NCI-H345 treated with DMSO at 0.1 percent for 48 hours (cell line): ENCODE measurements around the gene PWP2.
"Not testable (repeated sequence)": the region's sequence is repeated elsewhere in the genome, so short reads cannot be mapped to it uniquely, and the experiment has no call there.

Experiments
- DNase-seq: peaks from one replicate; lab custom pipeline; 2025; ENCODE audit not compliant: unreplicated experiment; lab: John Stamatoyannopoulos, UW

PWP2 gene

DNA sequence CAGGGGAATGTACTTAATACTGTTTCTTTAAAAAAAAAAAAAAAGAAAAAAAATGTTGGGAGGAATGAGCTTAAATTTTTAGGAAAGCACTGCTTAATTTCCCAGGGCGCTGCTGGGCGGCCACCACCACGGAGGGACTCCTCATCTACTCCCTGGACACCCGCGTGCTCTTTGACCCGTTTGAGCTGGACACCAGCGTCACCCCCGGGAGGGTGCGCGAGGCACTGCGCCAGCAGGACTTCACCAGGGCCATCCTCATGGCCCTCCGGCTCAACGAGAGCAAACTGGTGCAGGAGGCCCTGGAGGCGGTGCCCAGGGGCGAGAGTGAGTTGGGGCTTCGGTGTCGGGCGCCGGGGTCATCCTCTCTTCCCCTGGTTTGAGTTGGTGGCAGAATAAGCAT is 20.6 kb downstream of the PWP2 start:
- DNase-seq: not testable (repeated sequence)

DNA sequence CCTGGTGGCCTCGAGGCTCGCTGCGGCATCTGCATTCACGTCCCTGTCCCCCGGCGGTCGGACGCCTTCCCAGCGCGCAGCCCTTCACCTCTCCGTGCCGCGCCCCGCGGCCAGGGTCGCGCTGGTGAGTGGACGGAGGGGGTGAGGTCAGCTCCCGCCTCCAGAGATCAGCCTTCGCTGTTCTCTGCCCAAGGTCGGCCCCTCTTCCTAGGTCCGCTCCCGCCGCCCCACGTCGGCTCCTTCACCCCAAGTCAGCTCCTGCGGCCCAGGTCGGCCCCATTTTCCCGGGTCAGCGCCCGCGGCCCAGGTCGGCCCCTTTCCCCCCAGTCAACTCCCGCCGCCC is 26.5 kb downstream of the PWP2 start:
- not testable (repeated sequence) for DNase-seq

- DNase-seq: not testable (repeated sequence)
These were observed 27.5 kb downstream of the PWP2 start for GRCh38 chr21:44134732-44135131.

GRCh38 chr21:44138039-44138438 is 30.8 kb downstream of the PWP2 start:
- not testable (repeated sequence) for DNase-seq

GRCh38 chr21:44139787-44140551 is 32.8 kb downstream of the PWP2 start:
- DNase-seq: not testable (repeated sequence)

- DNase-seq: not testable (repeated sequence)
These were observed 33.3 kb downstream of the PWP2 start for GRCh38 chr21:44140552-44140932.

DNA sequence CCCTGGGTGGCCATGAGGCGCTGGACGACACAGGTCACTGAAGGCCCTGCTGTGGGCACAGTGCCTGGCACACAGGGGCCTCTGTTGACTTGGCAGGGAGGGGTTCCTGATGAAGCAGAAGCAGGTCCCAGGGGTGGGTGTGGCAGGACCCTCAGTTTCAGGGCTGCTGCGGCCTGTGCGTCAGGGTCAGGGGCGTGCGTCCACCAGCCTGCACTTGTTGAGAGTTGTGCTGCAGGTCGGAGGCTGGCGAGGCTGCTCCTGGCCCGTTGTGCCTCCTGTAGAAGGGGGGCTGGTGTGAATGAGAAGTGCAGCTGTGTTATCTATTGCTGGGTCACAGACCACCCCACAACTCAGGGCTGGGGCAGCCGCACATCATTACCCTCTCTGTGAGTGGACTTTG is 35.3 kb downstream of the PWP2 start:
- not testable (repeated sequence) for DNase-seq

GRCh38 chr21:44143380-44143779 is 36.2 kb downstream of the PWP2 start:
- DNase-seq: not testable (repeated sequence)

GRCh38 chr21:44143996-44144395 is 36.8 kb downstream of the PWP2 start:
- not testable (repeated sequence) for DNase-seq

- not testable (repeated sequence) for DNase-seq
These were observed 37.8 kb downstream of the PWP2 start for GRCh38 chr21:44144784-44145602.

DNA sequence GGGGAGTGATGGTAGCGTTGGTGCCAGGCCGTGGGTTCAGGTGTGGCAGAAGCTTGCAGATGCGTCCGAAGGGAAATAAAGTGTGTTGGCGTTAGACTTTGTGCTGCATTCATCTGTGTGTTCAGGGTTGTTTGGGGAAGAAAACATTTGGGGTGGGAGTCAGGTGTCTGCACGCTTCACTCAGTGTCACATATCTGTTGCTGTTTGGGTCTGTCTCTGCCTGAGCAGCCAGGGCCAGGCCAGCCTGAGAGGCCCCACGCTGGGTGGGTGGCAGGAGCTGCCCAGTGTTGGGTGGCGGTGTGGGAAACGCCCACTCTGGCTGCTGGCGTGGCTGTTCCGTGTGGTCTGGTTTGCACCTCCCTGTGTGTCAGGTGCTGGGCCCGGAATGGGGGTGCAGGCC is 38.4 kb downstream of the PWP2 start:
- not testable (repeated sequence) for DNase-seq

DNA sequence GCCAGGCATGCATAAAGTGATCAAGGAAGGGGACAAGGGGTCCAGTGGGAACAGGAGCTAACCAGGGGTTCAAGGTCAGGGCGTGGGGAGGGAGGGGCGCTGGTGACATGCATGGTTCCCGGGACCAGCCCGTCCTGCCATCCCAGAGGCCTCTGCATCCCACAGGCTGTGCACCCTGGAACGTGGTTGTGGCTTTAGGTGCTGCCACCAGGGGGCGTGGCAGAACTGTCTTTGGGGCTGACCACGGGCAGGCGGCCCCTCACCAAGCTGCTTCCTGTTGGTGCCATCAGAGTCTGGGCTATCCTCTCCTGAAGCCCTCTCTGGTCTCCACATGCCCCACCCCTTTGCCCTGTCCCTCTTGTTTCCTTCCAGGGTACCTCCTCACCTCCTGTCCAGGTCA is 39.9 kb downstream of the PWP2 start:
- not testable (repeated sequence) for DNase-seq

DNA sequence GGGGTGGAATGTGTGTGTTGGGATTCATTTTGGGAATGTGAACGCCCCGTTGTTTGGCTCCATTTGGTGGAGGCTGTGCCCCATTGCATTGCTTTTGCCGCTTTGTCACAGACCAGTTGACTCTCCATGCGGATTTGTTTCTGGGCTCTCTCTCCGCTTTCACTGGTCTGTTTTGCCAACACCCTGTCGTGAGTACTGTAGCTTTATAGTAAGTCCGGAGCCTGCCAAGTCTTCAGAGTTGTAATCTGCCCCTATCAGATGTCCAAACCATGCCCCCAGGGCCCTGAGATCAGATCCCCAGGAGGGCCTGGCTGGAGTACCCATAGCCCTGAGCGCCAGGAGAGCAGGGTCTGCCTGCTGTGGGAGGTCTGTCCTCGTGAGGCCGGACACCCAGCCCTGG is 43.1 kb downstream of the PWP2 start:
- DNase-seq: not testable (repeated sequence)

DNA sequence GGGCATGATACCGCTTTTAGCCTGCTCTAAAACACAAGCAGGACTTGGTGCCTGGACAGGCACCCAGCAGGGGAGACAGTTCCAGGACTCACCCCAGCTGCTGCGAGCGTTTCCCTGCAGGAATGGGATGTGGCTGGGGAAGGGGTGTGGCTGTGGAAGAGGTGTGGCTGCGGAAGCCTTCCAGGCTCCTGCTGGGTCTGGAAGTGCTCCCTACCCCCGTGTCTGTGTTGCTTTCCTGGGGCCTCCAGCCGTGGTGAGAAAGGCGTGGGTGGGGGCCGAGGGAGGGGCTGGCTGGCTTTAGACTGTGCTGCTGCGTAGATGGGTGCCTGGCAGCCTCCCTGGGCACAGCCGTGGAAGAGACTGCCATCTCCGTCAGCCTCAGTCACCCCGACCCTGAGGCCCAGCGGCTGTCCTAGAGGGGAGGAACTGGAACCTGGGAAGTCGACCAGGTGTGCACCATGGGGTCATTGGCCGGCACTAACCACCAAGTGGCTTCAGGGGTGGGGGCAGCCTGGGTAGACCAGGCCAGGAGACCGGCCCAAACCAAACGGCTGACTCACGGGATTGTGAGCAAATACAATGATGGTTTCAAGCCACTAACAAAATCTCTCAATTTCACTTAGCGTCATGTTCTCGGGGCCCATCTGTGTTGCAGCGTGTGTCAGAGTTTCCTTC is 46.2 kb downstream of the PWP2 start:
- DNase-seq: not testable (repeated sequence)

- DNase-seq: not testable (repeated sequence)
These were observed 46.7 kb downstream of the PWP2 start for GRCh38 chr21:44153889-44154228.

- DNase-seq: not testable (repeated sequence)
These were observed 47.6 kb downstream of the PWP2 start for GRCh38 chr21:44154816-44155230.

DNA sequence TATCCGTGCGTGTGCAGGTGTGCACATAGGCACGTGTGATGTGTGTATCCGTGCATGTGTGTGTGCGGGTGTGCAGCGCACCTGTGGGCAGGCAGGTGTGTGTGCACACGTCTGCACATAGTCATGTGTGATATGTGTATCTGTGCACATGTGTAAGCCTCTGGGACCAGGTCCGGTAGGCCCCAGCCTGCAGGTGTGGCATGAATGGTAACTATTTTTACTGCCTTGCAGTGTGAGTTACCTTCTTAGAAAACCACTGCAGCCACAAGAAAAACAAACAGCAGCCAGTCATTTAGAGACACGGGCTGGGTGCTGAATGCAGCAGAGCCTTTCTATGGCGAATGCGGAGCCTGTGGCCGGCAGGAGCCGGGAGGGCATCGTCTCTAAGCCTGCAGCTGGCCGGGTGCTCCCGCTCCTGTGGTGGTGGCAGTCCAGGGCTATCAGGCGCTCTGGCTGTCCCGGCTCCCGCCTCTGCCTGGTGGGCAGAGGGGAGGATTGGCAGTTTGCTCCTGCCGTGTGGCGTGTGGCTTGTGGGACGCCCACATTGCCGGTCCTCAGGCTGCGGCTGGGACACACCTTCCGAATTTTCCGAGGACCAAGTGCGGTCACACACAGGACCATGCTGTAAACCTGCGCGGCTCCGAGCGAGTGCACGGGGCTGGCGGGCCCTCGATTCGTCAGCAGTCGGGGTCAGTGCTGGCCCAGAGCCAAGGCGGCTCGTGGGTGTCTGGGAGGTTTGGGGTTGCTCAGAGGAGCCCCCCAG is 48.2 kb downstream of the PWP2 start:
- not testable (repeated sequence) for DNase-seq

- DNase-seq: not testable (repeated sequence)
These were observed 48.8 kb downstream of the PWP2 start for GRCh38 chr21:44155994-44156380.

DNA sequence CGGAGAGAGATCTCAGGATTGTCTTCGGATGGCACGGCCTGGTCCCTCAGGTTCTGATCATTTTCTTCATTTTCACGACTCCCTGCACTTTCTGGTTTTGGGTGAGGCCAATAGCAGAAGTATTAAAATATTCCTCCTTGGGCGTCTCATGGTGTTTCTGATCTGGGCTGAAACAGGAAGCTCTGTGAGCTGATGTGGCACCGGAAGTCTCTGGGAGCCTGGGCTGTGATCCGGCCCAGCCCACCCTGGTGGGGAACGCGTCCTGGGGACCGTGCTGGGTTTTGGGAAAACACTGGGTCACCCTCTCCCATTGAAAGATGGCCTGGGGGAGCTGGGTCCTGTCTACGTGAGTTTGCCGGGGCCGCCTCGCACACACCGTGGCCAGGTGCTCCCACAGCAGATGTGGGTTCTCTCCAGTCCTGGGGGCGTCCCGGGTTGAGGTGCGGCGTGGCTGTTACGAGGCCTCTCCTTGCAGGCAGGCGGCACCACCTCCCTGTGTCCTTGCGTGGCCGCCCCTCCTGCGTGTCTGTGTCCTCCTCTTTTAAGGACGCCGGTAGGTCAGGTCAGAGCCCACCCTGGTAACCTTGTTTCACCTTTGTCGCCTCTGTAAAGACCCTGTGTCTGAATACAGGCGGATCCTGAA is 50.4 kb downstream of the PWP2 start:
- DNase-seq: not testable (repeated sequence)

DNA sequence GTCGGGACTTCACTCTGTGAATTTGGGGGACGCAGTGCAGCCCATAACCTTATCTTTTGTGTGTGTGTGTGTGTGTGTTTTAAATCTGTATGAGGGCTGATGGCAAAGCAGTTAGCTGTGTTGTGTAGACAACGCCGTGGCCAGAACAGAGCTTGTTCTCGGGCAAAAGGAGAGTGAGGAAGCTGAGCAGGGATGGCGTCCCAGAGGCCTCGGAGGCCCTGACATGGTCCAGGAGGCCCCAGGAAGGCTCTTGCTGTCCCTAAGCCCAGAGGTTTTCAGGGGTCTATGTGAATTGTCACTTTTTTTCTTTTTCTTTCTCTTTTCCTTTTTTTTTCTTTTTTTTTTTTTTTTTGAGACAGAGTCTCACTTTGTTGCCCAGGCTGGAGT is 50.9 kb downstream of the PWP2 start:
- DNase-seq: not testable (repeated sequence)
